ENCODE data around the gene CSNK1A1L. TPM values are rescaled to one million over a fixed set of nuclear protein-coding genes. Genes with fewer than 3 reads are reported as not detected.

Gene CSNK1A1L
- total RNA-seq, 4 donors from 2014 or later: not detected

GRCh38 chr13:37069597-37070103 is 35.8 kb downstream of the CSNK1A1L start:
- no peak for TF ChIP-seq CTCF (IDR thresholded peaks at IDR 0.05; ENCODE audit: low read depth)

- TF ChIP-seq CTCF (IDR thresholded peaks at IDR 0.05; ENCODE audit: low read depth): no peak
Observed at GRCh38 chr13:37068962-37069361, 36.5 kb downstream of the CSNK1A1L start.

DNA sequence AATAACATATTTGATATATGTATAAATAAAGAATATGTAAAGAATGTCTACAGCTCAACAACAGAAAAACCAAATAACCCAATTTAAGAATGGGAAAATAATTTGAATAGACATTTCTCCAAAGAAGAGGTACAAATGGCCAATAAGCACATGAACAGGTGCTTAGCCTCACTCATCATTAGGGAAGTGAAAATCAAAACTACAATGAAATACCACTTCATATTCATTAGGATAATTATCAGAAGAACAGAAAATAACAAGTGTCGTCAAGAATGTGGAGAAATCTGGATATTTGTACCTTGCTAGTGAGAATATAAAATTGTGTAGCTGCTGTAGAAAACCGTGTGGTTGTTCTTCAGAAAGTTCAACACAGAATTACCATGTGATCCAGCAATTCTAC is 37.6 kb downstream of the CSNK1A1L start:
- no peak for TF ChIP-seq CTCF (IDR thresholded peaks at IDR 0.05; ENCODE audit: low read depth)

DNA sequence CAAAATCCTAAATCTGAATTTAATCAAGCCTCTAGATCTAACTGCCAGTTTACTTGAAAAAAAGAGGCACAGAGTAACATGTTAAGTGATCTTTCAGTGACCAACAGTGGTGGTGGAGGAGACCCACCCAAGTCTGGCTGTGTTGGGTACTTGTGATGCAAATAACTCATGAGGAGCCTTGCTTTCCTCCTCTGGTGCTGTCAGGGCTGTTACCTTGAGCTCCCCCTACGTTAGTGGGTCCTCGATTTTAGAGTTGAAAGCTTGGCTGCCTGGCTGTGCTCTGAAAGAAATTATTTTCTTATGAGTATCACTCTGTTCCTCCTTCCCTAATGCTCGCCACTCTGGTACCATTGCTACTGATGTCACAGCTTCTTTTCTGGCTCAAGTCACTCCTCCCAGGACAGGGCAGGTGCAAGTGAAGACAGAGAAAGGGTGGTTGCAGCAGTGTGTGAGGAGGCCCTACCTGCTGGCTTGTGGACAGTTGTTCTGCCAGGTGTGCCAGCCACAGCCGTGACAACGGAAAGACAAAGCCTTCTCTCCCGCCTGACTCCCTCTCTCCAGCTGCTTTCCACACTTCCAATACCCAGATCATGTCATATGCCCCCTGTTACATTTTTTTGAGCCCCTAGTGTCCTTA is 39.5 kb downstream of the CSNK1A1L start:
- no peak for TF ChIP-seq CTCF (IDR thresholded peaks at IDR 0.05; ENCODE audit: low read depth)

DNA sequence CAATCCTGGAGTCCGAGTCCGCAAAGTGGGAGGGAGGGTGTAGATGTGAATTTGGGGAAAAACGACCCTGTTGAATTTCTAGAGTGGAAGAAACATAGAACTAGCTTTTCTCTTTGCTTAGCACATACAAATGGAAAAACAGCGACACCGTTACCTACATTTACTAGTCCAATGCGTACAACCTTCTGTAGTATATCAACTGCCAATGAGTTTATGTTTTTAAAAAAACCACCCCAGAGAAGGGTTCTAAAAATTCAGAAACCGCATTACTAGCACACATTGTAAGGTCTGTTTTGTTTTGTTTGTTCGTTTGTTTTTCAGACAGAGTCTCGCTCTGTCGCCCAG is 45.6 kb downstream of the CSNK1A1L start:
- no peak for TF ChIP-seq CTCF (IDR thresholded peaks at IDR 0.05; ENCODE audit: low read depth)

- no peak for TF ChIP-seq CTCF (IDR thresholded peaks at IDR 0.05; ENCODE audit: low read depth)
Observed at GRCh38 chr13:37058910-37059847, 46.3 kb downstream of the CSNK1A1L start, which contains the start of gene SUPT20H. Gene SUPT20H (minus strand): TSS chr13:37059688. CDS start chr13:37051490, 8,198 bp downstream.

Other genes with a start within 250 kb of the CSNK1A1L start
- 10 to 100 TPM in 1 of 4 donors, 1 to 10 TPM in 3; 4.8 to 10.7 (median 6.6) TPM for gene SMAD9, start 185.4 kb downstream of the CSNK1A1L start, total RNA-seq
- gene ALG5, start 106.3 kb downstream of the CSNK1A1L start, total RNA-seq: 10 to 100 TPM; 19.6 to 54.8 (median 31.0) TPM
- gene EXOSC8, start 104.9 kb downstream of the CSNK1A1L start, total RNA-seq: 10 to 100 TPM; 21.5 to 30.8 (median 25.2) TPM
- gene SUPT20H, start 46.0 kb downstream of the CSNK1A1L start, total RNA-seq: 10 to 100 TPM; 41.6 to 47.3 (median 44.2) TPM